ENCODE measurements around the gene OR56B1. TPM values are rescaled to one million over a fixed set of nuclear protein-coding genes. Genes with fewer than 3 reads are reported as not detected.
"Not testable (repeated sequence)": the region's sequence is repeated elsewhere in the genome, so short reads cannot be mapped to it uniquely, and the experiment has no call there.

Gene OR56B1
- total RNA-seq: 0.10 TPM

GRCh38 chr11:5736396-5736795, at the start of gene OR56B1:
Gene OR56B1 (plus strand): TSS chr11:5736448. CDS start chr11:5736517, 69 bp downstream.
- no peak for DNase-seq

- DNase-seq: no peak
These were observed 47.8 kb upstream of the OR56B1 start for GRCh38 chr11:5688482-5688881.

- peak; percentile 56 for DNase-seq
These were observed 46.7 kb upstream of the OR56B1 start, which contains the start of gene TRIM22 for GRCh38 chr11:5689551-5689983. Gene TRIM22 (plus strand): TSS chr11:5689790. CDS start chr11:5696233, 6,443 bp downstream.

GRCh38 chr11:5690216-5690615, 46.0 kb upstream of the OR56B1 start:
- DNase-seq: no peak

GRCh38 chr11:5690736-5691135, 45.5 kb upstream of the OR56B1 start:
- DNase-seq: no peak

- DNase-seq: not testable (repeated sequence)
These were observed 44.8 kb upstream of the OR56B1 start for GRCh38 chr11:5691238-5691963.

- no peak for DNase-seq
These were observed 44.3 kb upstream of the OR56B1 start for GRCh38 chr11:5691964-5692361.

GRCh38 chr11:5694642-5695041, 41.6 kb upstream of the OR56B1 start:
- no peak for DNase-seq

- no peak for DNase-seq
These were observed 40.7 kb upstream of the OR56B1 start for GRCh38 chr11:5695580-5695979.

- DNase-seq: peak; percentile 21
These were observed 40.0 kb upstream of the OR56B1 start for GRCh38 chr11:5696210-5696609.

- DNase-seq: no peak
These were observed 38.0 kb upstream of the OR56B1 start for GRCh38 chr11:5698281-5698680.

GRCh38 chr11:5700421-5701054, 35.7 kb upstream of the OR56B1 start:
- DNase-seq: no peak

- DNase-seq: no peak
These were observed 35.1 kb upstream of the OR56B1 start for GRCh38 chr11:5701055-5701577.

- no peak for DNase-seq
These were observed 32.3 kb upstream of the OR56B1 start for GRCh38 chr11:5703741-5704536.

GRCh38 chr11:5705688-5706087, 30.6 kb upstream of the OR56B1 start:
- no peak for DNase-seq

- no peak for DNase-seq
These were observed 23.7 kb upstream of the OR56B1 start for GRCh38 chr11:5712507-5712906.

- DNase-seq: no peak
These were observed 22.6 kb upstream of the OR56B1 start for GRCh38 chr11:5713695-5714094.

GRCh38 chr11:5716518-5716917, 19.7 kb upstream of the OR56B1 start:
- DNase-seq: not testable (repeated sequence)

- DNase-seq: no peak
These were observed 16.3 kb upstream of the OR56B1 start for GRCh38 chr11:5719703-5720495.

GRCh38 chr11:5722622-5723021, 13.6 kb upstream of the OR56B1 start:
- no peak for DNase-seq

GRCh38 chr11:5726351-5726750, 9.9 kb upstream of the OR56B1 start:
- no peak for DNase-seq

- DNase-seq: peak; percentile 3
These were observed 8.6 kb upstream of the OR56B1 start for GRCh38 chr11:5727691-5728090.

Data from tongue (tissue), 2 donors.